NT2/D1 (cell line): ENCODE measurements around the gene PTPRQ.

Experiments used
- SUZ12 ChIP-seq: IDR thresholded peaks from 2 replicates; pipeline ENCODE4 v1.6.1; 2011; ENCODE audit not compliant: insufficient read length, insufficient read depth; ENCODE audit errors: extremely low read depth
- YY1 ChIP-seq: IDR thresholded peaks from 2 replicates; pipeline ENCODE4 v1.6.1; 2011; ENCODE audit not compliant: insufficient read length, insufficient read depth

- no peak for TF ChIP-seq SUZ12
- no peak for TF ChIP-seq YY1
These were observed 218.6 kb downstream of the PTPRQ start for GRCh38 chr12:80662586-80662985.
